Esophagus (tissue), 2 donors: ENCODE measurements around the gene ADPRH. TPM values are rescaled to one million over a fixed set of nuclear protein-coding genes. Genes with fewer than 3 reads are reported as not detected.

ENCODE experiments used
- polyA plus RNA-seq, 2 donors: library from polyadenylated mRNA; stranded (reverse); fragments of 200-250 nt; gene quantifications; one replicate each; pipeline ENCODE4 v1.2.3, GENCODE V29; 2013
- donor health status: healthy with polysubstance abuse.
- donor health status: Bipolar disorder and iron deficiency.

ADPRH gene
- polyA plus RNA-seq, 2 donors: 1.2 to 1.3 TPM

Other genes starting within 250 kb of the ADPRH start
- 1 to 10 TPM; 4.4 to 6.2 TPM for gene TMEM39A, start 115.9 kb upstream of the ADPRH start, polyA plus RNA-seq
- gene POGLUT1, start 110.5 kb upstream of the ADPRH start, polyA plus RNA-seq: 1 to 10 TPM; 5.2 to 7.8 TPM
- gene TIMMDC1, start 80.9 kb upstream of the ADPRH start, polyA plus RNA-seq: 10 to 100 TPM; 46.3 to 54.8 TPM
- under 1 TPM in 1 of 2 donors, not detected in 1; 0.04 TPM for gene CD80, start 19.9 kb upstream of the ADPRH start, polyA plus RNA-seq
- 1 to 10 TPM in 1 of 2 donors, under 1 TPM in 1; 0.10 to 1.1 TPM for gene PLA1A, start 18.4 kb downstream of the ADPRH start, polyA plus RNA-seq
- gene POPDC2, start 81.1 kb downstream of the ADPRH start, polyA plus RNA-seq: 1 to 10 TPM; 1.4 to 1.8 TPM
- 100 to 1,000 TPM in 1 of 2 donors, 10 to 100 TPM in 1; 72.7 to 116 TPM for gene COX17, start 97.9 kb downstream of the ADPRH start, polyA plus RNA-seq
- gene CFAP91, start 123.5 kb downstream of the ADPRH start, polyA plus RNA-seq: under 1 TPM; 0.44 to 0.45 TPM
- under 1 TPM; 0.02 to 0.08 TPM for gene NR1I2, start 202.6 kb downstream of the ADPRH start, polyA plus RNA-seq